ENCODE data around the gene LIF. TPM values are rescaled to one million over a fixed set of nuclear protein-coding genes. Genes with fewer than 3 reads are reported as not detected.

LIF gene
- total RNA-seq, 1 donor from 2014 or later, result 2.3 TPM

DNA sequence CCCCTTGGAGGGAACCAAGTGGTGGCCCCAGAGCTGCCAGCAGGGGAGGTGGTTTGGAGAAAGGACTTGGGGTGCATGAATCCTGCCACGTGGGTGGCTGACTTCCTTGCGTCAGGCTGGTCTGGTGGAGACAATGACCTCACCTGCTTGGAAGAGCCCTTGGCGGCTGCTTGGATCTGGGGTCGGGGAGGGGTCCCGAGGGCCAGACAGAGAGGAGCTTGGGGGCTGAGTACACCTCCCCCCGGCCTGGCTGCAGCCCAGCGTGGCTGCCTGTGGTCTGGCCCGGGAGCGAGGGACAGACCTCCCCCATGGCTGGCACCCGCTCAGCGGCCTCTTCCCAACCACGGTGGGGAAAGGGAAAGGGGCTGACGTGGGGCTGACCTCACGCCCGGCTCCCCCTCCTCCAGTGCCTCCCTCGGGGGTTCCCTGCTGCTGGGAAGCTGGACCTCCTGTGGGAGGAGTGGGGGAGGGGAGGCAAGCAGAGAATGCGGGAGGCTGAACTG is 13.8 kb downstream of the LIF start:
- no peak overlapping the region for H3K27ac Mint-ChIP-seq
- H3K4me1 Mint-ChIP-seq (ENCODE audit: low read depth), result peaks cover 6% of the 10 kb centered on the region
- no peak for DNase-seq (ENCODE audit: low spot score, unreplicated experiment)
- no peaks in the 10 kb centered on the region for H3K36me3 Mint-ChIP-seq (ENCODE audit: insufficient read depth)
- peaks cover 16% of the 10 kb centered on the region for H3K27me3 Mint-ChIP-seq
- TF ChIP-seq, protein P1, sequence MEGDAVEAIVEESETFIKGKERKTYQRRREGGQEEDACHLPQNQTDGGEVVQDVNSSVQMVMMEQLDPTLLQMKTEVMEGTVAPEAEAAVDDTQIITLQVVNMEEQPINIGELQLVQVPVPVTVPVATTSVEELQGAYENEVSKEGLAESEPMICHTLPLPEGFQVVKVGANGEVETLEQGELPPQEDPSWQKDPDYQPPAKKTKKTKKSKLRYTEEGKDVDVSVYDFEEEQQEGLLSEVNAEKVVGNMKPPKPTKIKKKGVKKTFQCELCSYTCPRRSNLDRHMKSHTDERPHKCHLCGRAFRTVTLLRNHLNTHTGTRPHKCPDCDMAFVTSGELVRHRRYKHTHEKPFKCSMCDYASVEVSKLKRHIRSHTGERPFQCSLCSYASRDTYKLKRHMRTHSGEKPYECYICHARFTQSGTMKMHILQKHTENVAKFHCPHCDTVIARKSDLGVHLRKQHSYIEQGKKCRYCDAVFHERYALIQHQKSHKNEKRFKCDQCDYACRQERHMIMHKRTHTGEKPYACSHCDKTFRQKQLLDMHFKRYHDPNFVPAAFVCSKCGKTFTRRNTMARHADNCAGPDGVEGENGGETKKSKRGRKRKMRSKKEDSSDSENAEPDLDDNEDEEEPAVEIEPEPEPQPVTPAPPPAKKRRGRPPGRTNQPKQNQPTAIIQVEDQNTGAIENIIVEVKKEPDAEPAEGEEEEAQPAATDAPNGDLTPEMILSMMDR (IDR thresholded peaks at IDR 0.05; ENCODE audit: unreplicated experiment), result no peak
- no peaks in the 10 kb centered on the region for H3K9me3 Mint-ChIP-seq (ENCODE audit: low read depth)
- no peak overlapping the region for H3K4me3 Mint-ChIP-seq (ENCODE audit: low read depth)

DNA sequence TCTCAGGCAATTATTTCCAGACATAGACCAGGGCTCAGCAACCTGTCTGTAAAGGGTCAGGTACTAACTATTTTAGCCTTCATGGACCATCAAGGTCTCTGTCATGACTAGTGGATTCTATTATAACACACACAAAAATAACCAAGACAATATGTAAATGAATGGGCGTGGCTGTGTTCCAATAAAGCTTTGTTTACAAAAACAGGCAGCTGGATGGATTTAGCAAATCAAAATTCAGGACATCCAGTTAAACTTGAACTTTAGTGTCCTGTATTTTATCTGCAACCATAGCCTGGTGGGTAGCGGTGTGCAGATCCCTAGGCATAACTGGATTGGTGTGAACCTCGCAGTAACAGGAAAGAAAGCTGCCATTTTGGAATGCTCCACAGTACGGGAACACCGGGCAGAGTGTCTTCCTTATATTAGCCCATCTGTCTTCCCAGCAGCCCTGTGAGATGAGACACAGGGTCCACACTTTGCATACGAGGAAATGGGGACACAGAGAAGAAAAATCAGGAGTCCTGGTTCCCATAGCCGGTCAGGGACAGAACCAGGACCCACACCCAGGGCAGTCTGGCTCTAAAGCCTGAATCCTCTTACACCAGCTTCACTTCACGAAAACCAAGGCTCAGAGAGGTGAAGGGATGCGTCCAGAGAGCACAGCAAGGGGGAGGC is 15.6 kb downstream of the LIF start:
- H3K27me3 Mint-ChIP-seq, result peaks cover 18% of the 10 kb centered on the region
- H3K27ac Mint-ChIP-seq, result no peak overlapping the region
- H3K9me3 Mint-ChIP-seq (ENCODE audit: low read depth), result no peaks in the 10 kb centered on the region
- H3K36me3 Mint-ChIP-seq (ENCODE audit: insufficient read depth), result no peaks in the 10 kb centered on the region
- DNase-seq (ENCODE audit: low spot score, unreplicated experiment), result no peak
- no peak overlapping the region for H3K4me3 Mint-ChIP-seq (ENCODE audit: low read depth)
- peaks cover 6% of the 10 kb centered on the region for H3K4me1 Mint-ChIP-seq (ENCODE audit: low read depth)
- TF ChIP-seq, protein P1 (IDR thresholded peaks at IDR 0.05; ENCODE audit: unreplicated experiment), result no peak

DNA sequence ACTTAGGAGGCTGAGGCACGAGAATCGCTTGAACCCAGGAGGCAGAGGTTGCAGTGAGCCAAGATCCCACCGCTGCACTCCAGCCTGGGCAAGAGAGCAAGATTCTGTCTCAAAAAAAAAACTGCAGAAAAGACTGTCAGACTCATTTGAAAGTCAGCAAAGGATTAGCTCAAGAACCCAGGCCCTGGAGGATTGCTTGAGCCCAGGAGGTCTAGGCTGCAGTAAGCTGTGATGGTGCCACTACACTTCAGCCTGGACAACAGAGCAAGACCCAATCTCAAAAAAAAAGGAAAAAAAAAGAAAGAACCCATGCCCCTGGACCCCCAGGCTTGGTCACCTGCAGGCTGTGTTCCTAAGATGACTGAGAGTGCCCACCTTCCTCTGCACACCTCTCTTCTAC is 16.2 kb downstream of the LIF start:
- Mint-ChIP-seq H3K4me1 (ENCODE audit: low read depth) (peaks cover 5% of the 10 kb centered on the region), H3K36me3 (ENCODE audit: insufficient read depth) (no peaks in the 10 kb centered on the region), H3K9me3 (ENCODE audit: low read depth) (no peaks in the 10 kb centered on the region), H3K4me3 (ENCODE audit: low read depth) (no peak overlapping the region), H3K27ac (no peak overlapping the region), H3K27me3 (peaks cover 18% of the 10 kb centered on the region)
- no peak for DNase-seq (ENCODE audit: low spot score, unreplicated experiment)
- TF ChIP-seq, protein P1 (IDR thresholded peaks at IDR 0.05; ENCODE audit: unreplicated experiment), result no peak

DNA sequence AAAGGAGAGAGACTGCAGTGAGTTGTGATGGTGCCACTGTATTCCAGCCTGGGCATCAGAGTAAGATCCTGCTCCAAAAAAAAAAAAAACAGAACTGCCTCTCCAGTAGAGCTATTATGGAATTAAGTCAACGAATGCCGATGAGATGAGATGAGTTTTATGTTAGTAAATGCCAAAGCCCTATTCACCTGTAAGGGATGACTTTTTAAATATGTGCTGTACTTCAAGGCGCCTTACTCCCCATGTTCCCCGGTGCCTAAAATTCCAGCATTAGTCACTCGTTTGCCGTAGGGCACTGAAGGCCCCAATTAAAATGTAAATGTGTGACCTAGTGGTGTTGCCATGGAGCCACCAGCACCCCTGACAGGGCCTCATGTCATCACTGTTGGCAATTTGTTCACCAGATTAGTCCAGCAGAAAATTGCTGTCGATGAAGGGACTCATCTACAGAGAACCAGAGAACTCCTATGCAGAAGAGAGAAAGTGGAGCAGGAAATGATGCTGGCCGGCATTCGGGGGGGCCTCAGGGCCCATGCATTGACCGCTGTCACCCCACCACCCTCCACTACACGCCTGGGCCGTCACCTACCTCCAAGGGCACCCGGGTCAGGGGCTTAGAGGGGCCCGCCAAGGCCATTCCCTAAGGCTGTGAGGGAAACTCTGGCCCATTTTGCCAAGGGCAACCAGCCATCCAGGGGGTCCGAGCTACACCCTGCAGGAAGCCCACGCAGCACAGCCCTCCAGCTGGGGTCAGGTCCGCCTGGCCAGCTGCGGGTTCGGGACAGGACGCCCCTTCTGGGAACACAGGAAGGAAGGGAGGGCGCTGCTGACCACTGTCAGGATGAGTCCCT is 17.8 kb downstream of the LIF start:
- Mint-ChIP-seq H3K4me3 (ENCODE audit: low read depth) (no peak overlapping the region), H3K27me3 (peaks cover 22% of the 10 kb centered on the region), H3K36me3 (ENCODE audit: insufficient read depth) (no peaks in the 10 kb centered on the region), H3K4me1 (ENCODE audit: low read depth) (peaks cover 4% of the 10 kb centered on the region), H3K27ac (no peak overlapping the region), H3K9me3 (ENCODE audit: low read depth) (no peaks in the 10 kb centered on the region)
- TF ChIP-seq, protein P1 (IDR thresholded peaks at IDR 0.05; ENCODE audit: unreplicated experiment), result no peak
- DNase-seq (ENCODE audit: low spot score, unreplicated experiment), result no peak

DNA sequence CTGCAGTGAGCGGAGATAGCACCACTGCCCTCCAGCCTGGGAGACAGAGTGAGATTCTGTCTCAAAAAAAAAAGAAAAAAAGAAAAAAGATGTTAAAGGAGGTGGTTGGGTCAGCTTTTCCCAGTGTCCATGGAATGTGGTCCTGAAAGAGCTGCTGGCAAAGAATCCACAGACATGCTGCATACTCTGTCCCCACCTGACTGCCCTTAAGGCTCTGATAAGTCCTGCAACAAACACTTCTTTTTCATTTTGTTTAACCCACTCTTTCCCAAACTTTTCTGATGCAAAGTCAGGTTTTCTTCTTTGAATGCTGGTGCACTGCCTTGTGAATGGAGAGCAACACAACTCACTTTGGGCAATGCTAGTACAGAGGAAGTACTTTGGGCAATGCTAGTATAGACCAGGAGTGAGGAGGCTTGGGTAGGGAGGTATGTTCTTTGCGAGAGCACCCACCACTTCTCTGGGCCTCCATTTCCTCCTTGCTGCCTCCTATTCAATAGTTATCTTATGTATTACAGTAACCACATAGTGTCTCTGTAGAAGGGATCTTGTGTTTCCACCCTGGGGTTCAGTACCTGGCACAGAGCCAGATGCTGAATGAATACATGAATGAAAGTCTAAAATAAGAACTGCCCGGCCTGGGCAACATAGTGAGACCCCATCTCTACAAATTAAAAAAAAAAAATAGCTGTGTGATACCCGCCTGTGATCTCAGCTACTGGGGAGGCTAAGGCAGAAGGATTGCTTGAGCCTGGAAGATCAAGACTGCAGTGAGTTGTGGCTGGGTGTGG is 18.9 kb downstream of the LIF start:
- Mint-ChIP-seq H3K27ac (no peak overlapping the region), H3K9me3 (ENCODE audit: low read depth) (no peaks in the 10 kb centered on the region), H3K4me3 (ENCODE audit: low read depth) (no peak overlapping the region), H3K27me3 (peaks cover 22% of the 10 kb centered on the region), H3K36me3 (ENCODE audit: insufficient read depth) (no peaks in the 10 kb centered on the region), H3K4me1 (ENCODE audit: low read depth) (peaks cover 4% of the 10 kb centered on the region)
- DNase-seq (ENCODE audit: low spot score, unreplicated experiment), result no peak
- TF ChIP-seq, protein P1 (IDR thresholded peaks at IDR 0.05; ENCODE audit: unreplicated experiment), result no peak

Measured in progenitor cell of endocrine pancreas (in vitro differentiated cells).